Natural killer cell (primary cell): ENCODE data around the gene GPR152. TPM values are rescaled to one million over a fixed set of nuclear protein-coding genes. Genes with fewer than 3 reads are reported as not detected.
A peak's percentile ranks its signal among the peaks of the same experiment; 100 is the strongest.

ENCODE experiments used
- ATAC-seq, 3 donors: fragments of 150-1000 bp in 2 of 3; fragments of 200-7000 bp in 1 of 3; cut with Tn5 transposase; 1 replicate in 1 of 3; 2 replicates in 2 of 3; pipeline ENCODE4 v1.10.0; 2021; ENCODE audit warnings: mild to moderate bottlenecking in 2 of 3, moderate library complexity in 2 of 3
- DNase-seq, 2 donors: peaks; one replicate each; pipeline versions ENCODE4 v3.0.0 to v3.0.0-alpha.2; 2013 to 2021; ENCODE audit warnings: mixed read lengths in 1 of 2
- H3K27ac ChIP-seq: one replicate; pipeline ENCODE4 v1.5.1; 2013; ENCODE audit warnings: mild to moderate bottlenecking, low read length
- H3K27me3 ChIP-seq: one replicate; pipeline ENCODE4 v1.6.1; 2013; ENCODE audit warnings: low read length; ENCODE audit not compliant: control insufficient read depth, insufficient read depth
- H3K36me3 ChIP-seq: one replicate; pipeline ENCODE4 v1.6.1; 2013; ENCODE audit warnings: low read length; ENCODE audit not compliant: control insufficient read depth, insufficient read depth
- H3K4me1 ChIP-seq: one replicate; pipeline ENCODE4 v1.6.1; 2013; ENCODE audit warnings: low read length; ENCODE audit not compliant: control insufficient read depth, insufficient read depth
- H3K4me3 ChIP-seq: one replicate; pipeline ENCODE4 v1.5.1; 2013; ENCODE audit warnings: low read length
- H3K9me3 ChIP-seq: one replicate; pipeline ENCODE4 v1.6.1; 2013; ENCODE audit warnings: low read length; ENCODE audit not compliant: control insufficient read depth, insufficient read depth
- H3K27ac Mint-ChIP-seq, 2 donors: one replicate each; pipeline ENCODE4 v1.8.0; 2022; ENCODE audit warnings: mild to moderate bottlenecking in 2 of 2, mixed read lengths in 2 of 2, moderate library complexity in 1 of 2
- H3K27me3 Mint-ChIP-seq, 2 donors: one replicate each; pipeline ENCODE4 v1.8.0; 2022; ENCODE audit warnings: low read depth in 2 of 2, mixed read lengths in 2 of 2
- H3K36me3 Mint-ChIP-seq: one replicate; pipeline ENCODE4 v1.8.0; 2022; ENCODE audit warnings: mixed read lengths
- H3K4me1 Mint-ChIP-seq, 2 donors: one replicate each; pipeline ENCODE4 v1.8.0; 2022; ENCODE audit warnings: mixed read lengths in 2 of 2
- H3K4me3 Mint-ChIP-seq: one replicate; pipeline ENCODE4 v1.8.0; 2022; ENCODE audit warnings: mild to moderate bottlenecking, moderate library complexity, mixed read lengths
- H3K9me3 Mint-ChIP-seq, 2 donors: one replicate each; pipeline ENCODE4 v1.8.0; 2022; ENCODE audit warnings: mixed read lengths in 2 of 2
- WGBS: methylation state at CpG from one replicate; pipeline ENCODE4 v1.1.7; 2013; ENCODE audit warnings: missing lambda C conversion rate; ENCODE audit not compliant: insufficient coverage; 5-methylcytosine and 5-hydroxymethylcytosine counted together
- intact Hi-C: fragments of 100-400 bp; cut with micrococcal nuclease; formaldehyde crosslinking; loops from one replicate; pipeline ENCODE4 v1.14.2; 2022
- total RNA-seq, 4 donors: library from RNA; stranded (reverse); fragments of 120-200 nt in 1 of 4; gene quantifications; one replicate each; pipeline versions ENCODE4 v1.2.3 to v1.2.4, GENCODE V29; 2013 to 2022
- TF ChIP-seq, protein P1 (sequence below): fragments of 200-600 bp; IDR thresholded peaks from one replicate; pipeline ENCODE4 v1.8.0; 2022; ENCODE audit warnings: antibody characterized with exemption

Gene GPR152
- total RNA-seq, 3 donors from 2014 or later (not counting 1 experiment from before 2014, with no cell fraction given): 0.25 TPM; not detected in 2

- H3K27me3 Mint-ChIP-seq: no peaks in the 10 kb centered on the region
- TF ChIP-seq, protein P1, sequence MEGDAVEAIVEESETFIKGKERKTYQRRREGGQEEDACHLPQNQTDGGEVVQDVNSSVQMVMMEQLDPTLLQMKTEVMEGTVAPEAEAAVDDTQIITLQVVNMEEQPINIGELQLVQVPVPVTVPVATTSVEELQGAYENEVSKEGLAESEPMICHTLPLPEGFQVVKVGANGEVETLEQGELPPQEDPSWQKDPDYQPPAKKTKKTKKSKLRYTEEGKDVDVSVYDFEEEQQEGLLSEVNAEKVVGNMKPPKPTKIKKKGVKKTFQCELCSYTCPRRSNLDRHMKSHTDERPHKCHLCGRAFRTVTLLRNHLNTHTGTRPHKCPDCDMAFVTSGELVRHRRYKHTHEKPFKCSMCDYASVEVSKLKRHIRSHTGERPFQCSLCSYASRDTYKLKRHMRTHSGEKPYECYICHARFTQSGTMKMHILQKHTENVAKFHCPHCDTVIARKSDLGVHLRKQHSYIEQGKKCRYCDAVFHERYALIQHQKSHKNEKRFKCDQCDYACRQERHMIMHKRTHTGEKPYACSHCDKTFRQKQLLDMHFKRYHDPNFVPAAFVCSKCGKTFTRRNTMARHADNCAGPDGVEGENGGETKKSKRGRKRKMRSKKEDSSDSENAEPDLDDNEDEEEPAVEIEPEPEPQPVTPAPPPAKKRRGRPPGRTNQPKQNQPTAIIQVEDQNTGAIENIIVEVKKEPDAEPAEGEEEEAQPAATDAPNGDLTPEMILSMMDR: no peak
- no peaks in the 10 kb centered on the region for H3K36me3 Mint-ChIP-seq
- 96% methylated on average over 58 of the region's 59 CpGs for WGBS
- no peaks in the 10 kb centered on the region for H3K9me3 ChIP-seq
- H3K4me1 Mint-ChIP-seq: peaks cover 3% of the 10 kb centered on the region in 2 donors
- intact Hi-C loops: no loop called here
- H3K4me3 ChIP-seq: no peak overlapping the region
- H3K27me3 ChIP-seq: no peaks in the 10 kb centered on the region
- H3K9me3 Mint-ChIP-seq: no peaks in the 10 kb centered on the region
- DNase-seq: no peak
- ATAC-seq: peak in 1 of 3 donors; percentile 19
- H3K36me3 ChIP-seq: peaks cover 86% of the 10 kb centered on the region
- H3K4me1 ChIP-seq: no peaks in the 10 kb centered on the region
- H3K4me3 Mint-ChIP-seq: no peak overlapping the region
- H3K27ac ChIP-seq: no peak overlapping the region
- H3K27ac Mint-ChIP-seq: no peak overlapping the region
Measured at GRCh38 chr11:67494371-67495233, 42.1 kb upstream of the GPR152 start.

- WGBS: 96% methylated on average over 65 of the region's 65 CpGs
- no peaks in the 10 kb centered on the region for H3K9me3 ChIP-seq
- DNase-seq (no peak), ATAC-seq (no peak)
- peaks cover 3% of the 10 kb centered on the region for H3K4me1 ChIP-seq
- no peak overlapping the region for H3K4me3 Mint-ChIP-seq
- no peaks in the 10 kb centered on the region for H3K27me3 ChIP-seq
- no peaks in the 10 kb centered on the region for H3K27me3 Mint-ChIP-seq
- H3K4me1 Mint-ChIP-seq: peaks cover 5 to 6% of the 10 kb centered on the region in 2 donors
- peaks cover 88% of the 10 kb centered on the region for H3K36me3 ChIP-seq
- no peak overlapping the region for H3K4me3 ChIP-seq
- H3K27ac Mint-ChIP-seq: no peak overlapping the region
- intact Hi-C loops: no loop called here
- TF ChIP-seq, protein P1: no peak
- H3K36me3 Mint-ChIP-seq: no peaks in the 10 kb centered on the region
- H3K9me3 Mint-ChIP-seq: no peaks in the 10 kb centered on the region
- no peak overlapping the region for H3K27ac ChIP-seq
Measured at GRCh38 chr11:67493548-67494370, 41.2 kb upstream of the GPR152 start.

DNA sequence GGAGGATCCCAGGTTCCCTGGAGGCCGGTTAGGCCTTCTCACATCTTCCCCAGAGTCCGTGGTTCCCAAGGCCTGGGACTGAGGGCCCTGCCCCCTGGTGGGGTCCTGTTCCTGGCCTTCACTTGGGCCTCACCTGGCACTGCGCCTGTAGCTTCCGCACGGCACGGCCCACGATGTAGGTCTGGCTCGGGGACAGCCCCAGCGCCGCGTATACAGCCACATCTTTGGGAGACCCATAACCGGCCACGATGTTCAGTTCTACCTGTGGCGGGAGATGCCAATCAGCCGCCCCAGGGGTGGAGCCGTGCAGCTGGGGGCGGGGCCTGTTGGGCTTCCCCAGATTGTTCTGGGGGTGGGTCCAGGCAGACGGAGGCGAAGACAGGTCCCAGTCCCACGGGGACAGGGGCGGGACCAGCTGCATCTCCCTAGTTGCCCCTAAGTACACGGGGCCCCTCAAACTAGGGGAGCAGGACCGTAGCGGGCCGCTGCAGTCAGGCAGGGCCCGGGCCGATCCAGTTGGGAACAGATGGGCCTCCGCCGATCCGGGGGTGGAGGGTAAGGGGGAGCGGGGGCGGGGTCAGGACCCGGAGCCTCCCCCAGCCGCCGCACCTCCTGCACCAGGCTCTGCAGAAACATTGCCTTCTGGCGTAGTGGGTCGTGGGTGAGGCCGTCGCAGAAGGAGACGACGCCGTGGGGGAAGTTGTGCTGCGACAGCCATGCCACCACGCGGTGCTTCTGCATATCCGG lies 40.4 kb upstream of the GPR152 start:
- ATAC-seq (no peak), DNase-seq (no peak)
- no peak overlapping the region for H3K27ac Mint-ChIP-seq
- intact Hi-C loops: no loop called here
- Histone ChIP-seq H3K4me3 (no peak overlapping the region), H3K4me1 (peaks cover 6% of the 10 kb centered on the region), H3K36me3 (peaks cover 87% of the 10 kb centered on the region), H3K27ac (no peak overlapping the region), H3K9me3 (no peaks in the 10 kb centered on the region), H3K27me3 (no peaks in the 10 kb centered on the region)
- no peaks in the 10 kb centered on the region for H3K27me3 Mint-ChIP-seq
- H3K4me3 Mint-ChIP-seq: no peak overlapping the region
- no peaks in the 10 kb centered on the region for H3K36me3 Mint-ChIP-seq
- TF ChIP-seq, protein P1: no peak
- WGBS: 89% methylated on average over 46 of the region's 46 CpGs
- H3K9me3 Mint-ChIP-seq: no peaks in the 10 kb centered on the region
- H3K4me1 Mint-ChIP-seq: peaks cover 7 to 12% of the 10 kb centered on the region in 2 donors
